ENCODE data around the gene CHKB.

The CHKB gene

DNA sequence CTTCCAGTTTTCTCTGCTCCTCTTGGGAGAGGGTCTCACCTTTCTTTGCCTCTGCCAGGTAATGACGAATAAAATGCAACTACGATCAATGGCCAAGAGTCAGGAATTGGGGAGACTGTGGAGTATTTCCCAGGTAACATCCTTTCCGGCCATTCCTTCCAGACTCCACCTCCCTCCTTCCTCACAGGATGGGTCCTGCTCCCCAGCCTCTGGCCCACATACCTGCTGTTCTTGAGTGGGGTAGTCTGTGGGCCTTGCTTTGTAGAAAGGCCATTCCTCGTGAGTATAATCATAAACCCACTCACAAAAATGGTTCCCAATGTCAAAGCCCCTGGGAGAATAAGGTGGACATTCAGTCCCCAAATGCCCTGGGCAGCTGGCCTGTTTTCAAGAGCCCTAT lies 2.9 kb downstream of the CHKB start:
- TF ChIP-seq, protein P1, sequence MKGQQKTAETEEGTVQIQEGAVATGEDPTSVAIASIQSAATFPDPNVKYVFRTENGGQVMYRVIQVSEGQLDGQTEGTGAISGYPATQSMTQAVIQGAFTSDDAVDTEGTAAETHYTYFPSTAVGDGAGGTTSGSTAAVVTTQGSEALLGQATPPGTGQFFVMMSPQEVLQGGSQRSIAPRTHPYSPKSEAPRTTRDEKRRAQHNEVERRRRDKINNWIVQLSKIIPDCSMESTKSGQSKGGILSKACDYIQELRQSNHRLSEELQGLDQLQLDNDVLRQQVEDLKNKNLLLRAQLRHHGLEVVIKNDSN (IDR thresholded peaks at IDR 0.05) = no peak
- TF ChIP-seq FOXM1 (IDR thresholded peaks at IDR 0.05; ENCODE audit: borderline replicate concordance, low read depth) (no peak), TEAD4 (IDR thresholded peaks at IDR 0.05) (no peak), EP300 (IDR thresholded peaks at IDR 0.05; ENCODE audit: borderline replicate concordance) (no peak), TCF12 (IDR thresholded peaks at IDR 0.05; ENCODE audit: low read depth) (no peak), EGR1 (IDR thresholded peaks at IDR 0.05) (no peak), YY1 (IDR thresholded peaks at IDR 0.05; ENCODE audit: low read depth) (no peak), TAF1 (IDR thresholded peaks at IDR 0.05; ENCODE audit: low read depth) (no peak), CEBPB (IDR thresholded peaks at IDR 0.05) (no peak), RAD21 (IDR thresholded peaks at IDR 0.05; ENCODE audit: low read depth) (no peak), CREB1 (IDR thresholded peaks at IDR 0.05; ENCODE audit: low read depth) (no peak), ZBTB7A (IDR thresholded peaks at IDR 0.05; ENCODE audit: low read depth) (no peak)
- TF ChIP-seq, protein P2, sequence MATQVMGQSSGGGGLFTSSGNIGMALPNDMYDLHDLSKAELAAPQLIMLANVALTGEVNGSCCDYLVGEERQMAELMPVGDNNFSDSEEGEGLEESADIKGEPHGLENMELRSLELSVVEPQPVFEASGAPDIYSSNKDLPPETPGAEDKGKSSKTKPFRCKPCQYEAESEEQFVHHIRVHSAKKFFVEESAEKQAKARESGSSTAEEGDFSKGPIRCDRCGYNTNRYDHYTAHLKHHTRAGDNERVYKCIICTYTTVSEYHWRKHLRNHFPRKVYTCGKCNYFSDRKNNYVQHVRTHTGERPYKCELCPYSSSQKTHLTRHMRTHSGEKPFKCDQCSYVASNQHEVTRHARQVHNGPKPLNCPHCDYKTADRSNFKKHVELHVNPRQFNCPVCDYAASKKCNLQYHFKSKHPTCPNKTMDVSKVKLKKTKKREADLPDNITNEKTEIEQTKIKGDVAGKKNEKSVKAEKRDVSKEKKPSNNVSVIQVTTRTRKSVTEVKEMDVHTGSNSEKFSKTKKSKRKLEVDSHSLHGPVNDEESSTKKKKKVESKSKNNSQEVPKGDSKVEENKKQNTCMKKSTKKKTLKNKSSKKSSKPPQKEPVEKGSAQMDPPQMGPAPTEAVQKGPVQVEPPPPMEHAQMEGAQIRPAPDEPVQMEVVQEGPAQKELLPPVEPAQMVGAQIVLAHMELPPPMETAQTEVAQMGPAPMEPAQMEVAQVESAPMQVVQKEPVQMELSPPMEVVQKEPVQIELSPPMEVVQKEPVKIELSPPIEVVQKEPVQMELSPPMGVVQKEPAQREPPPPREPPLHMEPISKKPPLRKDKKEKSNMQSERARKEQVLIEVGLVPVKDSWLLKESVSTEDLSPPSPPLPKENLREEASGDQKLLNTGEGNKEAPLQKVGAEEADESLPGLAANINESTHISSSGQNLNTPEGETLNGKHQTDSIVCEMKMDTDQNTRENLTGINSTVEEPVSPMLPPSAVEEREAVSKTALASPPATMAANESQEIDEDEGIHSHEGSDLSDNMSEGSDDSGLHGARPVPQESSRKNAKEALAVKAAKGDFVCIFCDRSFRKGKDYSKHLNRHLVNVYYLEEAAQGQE (IDR thresholded peaks at IDR 0.05; ENCODE audit: low read depth) = no peak
- TF ChIP-seq, protein P3, sequence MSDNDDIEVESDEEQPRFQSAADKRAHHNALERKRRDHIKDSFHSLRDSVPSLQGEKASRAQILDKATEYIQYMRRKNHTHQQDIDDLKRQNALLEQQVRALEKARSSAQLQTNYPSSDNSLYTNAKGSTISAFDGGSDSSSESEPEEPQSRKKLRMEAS (IDR thresholded peaks at IDR 0.05) = no peak

DNA sequence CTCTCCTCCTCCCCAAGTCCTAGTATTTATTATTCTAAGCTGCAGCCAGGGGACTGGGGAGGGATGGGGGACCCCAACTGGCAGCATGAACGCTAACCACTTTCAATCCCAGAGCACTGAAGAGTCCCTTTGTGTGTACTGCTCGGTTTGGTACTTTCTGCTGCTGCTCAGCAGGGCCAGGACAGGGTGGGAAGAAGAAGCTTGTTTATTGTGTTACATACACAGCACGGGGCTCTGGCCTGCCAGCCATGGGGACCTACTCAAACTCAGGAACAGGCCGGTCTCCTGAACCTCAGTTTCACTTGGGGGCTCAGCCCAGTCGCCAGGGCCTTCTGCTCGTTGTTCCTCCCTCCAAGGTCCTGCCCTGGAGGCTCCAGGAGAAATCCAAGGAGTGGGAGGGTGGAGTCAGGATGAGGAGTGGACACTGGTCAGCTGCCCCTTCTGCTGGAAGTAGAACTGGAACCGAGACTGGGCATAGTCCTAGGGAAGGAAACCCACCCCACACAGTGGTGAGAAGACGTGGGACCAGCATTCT lies 3.8 kb downstream of the CHKB start:
- TF ChIP-seq, protein P3 (IDR thresholded peaks at IDR 0.05) = no peak
- TF ChIP-seq FOXM1 (IDR thresholded peaks at IDR 0.05; ENCODE audit: borderline replicate concordance, low read depth) = no peak
- no peak for TF ChIP-seq YY1 (IDR thresholded peaks at IDR 0.05; ENCODE audit: low read depth)
- no peak for TF ChIP-seq TCF12 (IDR thresholded peaks at IDR 0.05; ENCODE audit: low read depth)
- no peak for TF ChIP-seq TEAD4 (IDR thresholded peaks at IDR 0.05)
- no peak for TF ChIP-seq NFIC (IDR thresholded peaks at IDR 0.05)
- TF ChIP-seq CREB1 (IDR thresholded peaks at IDR 0.05; ENCODE audit: low read depth) = no peak
- TF ChIP-seq, protein P2 (IDR thresholded peaks at IDR 0.05; ENCODE audit: low read depth) = no peak
- no peak for TF ChIP-seq CEBPB (IDR thresholded peaks at IDR 0.05)
- no peak for TF ChIP-seq EP300 (IDR thresholded peaks at IDR 0.05; ENCODE audit: borderline replicate concordance)
- TF ChIP-seq TAF1 (IDR thresholded peaks at IDR 0.05; ENCODE audit: low read depth) = no peak

DNA sequence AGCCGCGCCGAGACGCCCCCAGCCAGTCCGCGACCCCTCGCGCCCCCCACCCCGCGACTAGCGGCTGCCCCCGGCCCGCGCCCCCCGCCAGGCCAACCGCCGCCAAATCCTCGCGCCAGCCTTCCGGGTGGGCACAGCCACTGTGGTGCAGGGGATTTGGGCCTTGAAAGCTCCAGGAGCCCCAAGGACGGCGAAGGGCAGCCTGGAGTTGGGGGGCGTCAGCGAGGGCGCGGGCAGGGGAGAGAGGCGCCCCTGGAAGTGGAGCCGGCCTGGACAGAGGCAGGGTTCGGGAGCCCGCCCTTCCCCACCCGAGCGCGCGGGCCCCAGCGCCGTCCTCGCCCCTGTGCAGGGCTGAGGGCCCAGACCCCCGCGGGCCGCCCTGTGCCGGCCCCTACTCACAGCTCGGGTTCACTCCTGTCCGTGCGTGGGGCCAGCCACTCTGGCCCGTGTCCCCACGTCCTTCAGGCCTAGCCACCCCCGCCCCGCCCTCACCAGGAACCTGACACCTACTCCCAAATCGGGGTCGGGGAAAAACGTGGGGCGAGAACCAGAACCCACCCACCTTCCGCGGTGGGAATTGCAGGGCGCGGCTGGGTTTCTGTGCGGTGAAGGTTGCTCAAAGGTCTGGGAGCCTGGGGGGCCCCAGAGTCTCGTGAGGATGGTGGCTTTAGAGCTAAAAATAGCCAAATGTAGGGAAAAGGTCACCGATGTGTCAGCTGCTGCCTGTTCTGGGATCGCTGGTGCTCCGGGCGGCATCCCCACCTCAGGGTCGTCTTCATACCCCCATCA lies 4.5 kb downstream of the CHKB start, which contains the start of gene CPT1B:
CPT1B (minus strand) TSS at position 441 of the 789 bp plus-strand sequence. CDS start 512 bp downstream, outside the sequence.
- TF ChIP-seq RAD21 (IDR thresholded peaks at IDR 0.05; ENCODE audit: low read depth) (no peak), NFIC (IDR thresholded peaks at IDR 0.05) (no peak), YY1 (IDR thresholded peaks at IDR 0.05; ENCODE audit: low read depth) (no peak), TAF1 (IDR thresholded peaks at IDR 0.05; ENCODE audit: low read depth) (no peak)

DNA sequence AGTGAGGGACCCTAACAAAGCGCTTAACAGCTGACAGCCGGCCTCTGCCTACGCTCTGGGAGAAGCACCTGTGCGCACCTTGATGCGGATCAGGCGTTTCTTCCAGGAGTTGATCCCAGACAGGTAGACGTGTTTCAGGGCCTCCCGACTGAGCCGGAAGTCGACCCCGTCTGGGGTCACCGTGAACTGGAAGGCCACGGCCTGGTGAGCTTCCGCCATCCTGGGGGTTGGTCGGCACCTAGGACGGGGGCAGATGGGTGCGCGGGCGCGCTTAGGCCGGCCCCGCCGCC lies 5.0 kb downstream of the CHKB start:
- TF ChIP-seq EP300 (IDR thresholded peaks at IDR 0.05; ENCODE audit: borderline replicate concordance) (no peak), ZBTB7A (IDR thresholded peaks at IDR 0.05; ENCODE audit: low read depth) (no peak)

DNA sequence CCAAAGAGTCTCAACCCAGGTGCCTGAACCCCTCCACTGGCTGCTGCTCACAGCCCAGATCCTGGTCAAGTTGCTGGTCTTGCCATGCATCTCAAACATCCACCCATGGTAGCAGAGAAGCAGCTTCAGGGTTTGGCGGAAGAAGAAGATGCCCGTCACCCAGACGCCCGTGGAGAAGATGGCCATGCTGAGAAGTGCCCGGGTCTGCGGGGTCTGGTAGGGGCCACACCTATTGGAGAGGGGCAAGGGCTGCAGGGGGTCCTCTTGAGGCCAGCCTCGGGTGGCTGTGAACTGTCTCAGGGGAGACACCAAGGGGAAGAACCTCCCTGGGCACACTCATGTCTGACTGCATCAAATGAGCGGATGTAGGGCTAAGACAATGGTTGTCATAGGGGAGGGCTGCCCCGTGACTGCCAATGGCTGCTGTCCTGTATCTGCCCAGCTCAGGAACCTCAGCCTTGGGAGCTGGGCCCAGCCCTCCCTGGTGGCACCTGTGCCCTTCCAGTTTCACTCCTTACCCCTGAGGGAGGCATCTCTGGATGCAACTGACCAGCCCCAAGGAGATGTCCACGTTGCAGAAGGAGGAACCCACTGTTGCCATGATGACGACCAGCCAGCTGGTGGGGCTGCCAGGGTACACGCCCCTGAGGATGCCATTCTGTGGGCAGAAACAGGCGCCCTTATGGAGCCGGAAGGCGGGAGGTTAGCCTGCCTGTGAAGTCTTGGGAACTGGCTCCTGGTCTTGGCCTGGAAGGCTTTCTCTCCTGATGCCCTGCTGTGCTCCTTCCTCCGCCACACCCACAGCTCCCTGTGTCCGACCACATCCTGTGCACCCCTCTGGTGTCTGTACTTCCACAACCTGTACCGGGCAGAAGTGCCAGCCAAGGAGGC lies 5.6 kb downstream of the CHKB start:
- 0 out of 2 replicates have a peak, but pooled peaks have one; percentile 40 for TF ChIP-seq TCF12 (IDR thresholded peaks at IDR 0.05; ENCODE audit: low read depth)
- TF ChIP-seq, protein P3 (IDR thresholded peaks at IDR 0.05) = 0 out of 2 replicates have a peak, but pooled peaks have one; percentile 21
- TF ChIP-seq EGR1 (IDR thresholded peaks at IDR 0.05) = no peak
- 0 out of 2 replicates have a peak, but pooled peaks have one; percentile 10 for TF ChIP-seq EP300 (IDR thresholded peaks at IDR 0.05; ENCODE audit: borderline replicate concordance)

DNA sequence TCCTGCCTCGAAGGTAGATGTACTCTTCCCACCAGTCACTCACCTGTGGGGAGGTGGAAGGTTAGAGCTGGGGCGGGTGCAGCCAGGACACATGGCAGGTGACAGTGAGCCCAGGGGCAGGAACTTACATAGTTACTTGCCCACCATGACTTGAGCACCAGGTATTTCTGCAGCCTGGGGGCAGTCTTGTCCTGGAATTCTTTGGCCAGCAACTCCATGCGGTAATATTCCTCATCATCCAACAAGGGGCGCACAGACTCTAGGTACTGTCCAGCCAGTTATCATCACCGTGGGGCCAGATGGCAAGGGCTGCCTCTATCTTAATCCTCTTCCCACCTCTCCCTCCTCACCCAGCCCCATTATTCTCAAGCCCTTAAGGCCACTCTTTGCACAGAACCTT lies 6.6 kb downstream of the CHKB start:
- no peak for TF ChIP-seq TAF1 (IDR thresholded peaks at IDR 0.05; ENCODE audit: low read depth)
- peak; percentile 67 for TF ChIP-seq RAD21 (IDR thresholded peaks at IDR 0.05; ENCODE audit: low read depth)

Measured in Ishikawa (cell line).